IPS-18c (cell line): ENCODE measurements around the gene TMEM14A.
"Not testable (repeated sequence)": the region's sequence is repeated elsewhere in the genome, so short reads cannot be mapped to it uniquely, and the experiment has no call there.

Source experiments
- H3K4me3 ChIP-seq: 2 replicates; pipeline ENCODE4 v1.7.0; 2013; ENCODE audit warnings: low read depth, mild to moderate bottlenecking, low read length, moderate library complexity; ENCODE audit not compliant: insufficient read depth
- H3K9me3 ChIP-seq: one replicate; pipeline ENCODE4 v1.6.1; 2013; ENCODE audit warnings: mild to moderate bottlenecking, low read length, moderate library complexity; ENCODE audit not compliant: control insufficient read depth, insufficient read depth

Gene TMEM14A

GRCh38 chr6:52675372-52675771 is 4.5 kb downstream of the TMEM14A start:
- H3K4me3 ChIP-seq, result no peak overlapping the region
- peaks cover 2% of the 10 kb centered on the region for H3K9me3 ChIP-seq

GRCh38 chr6:52676631-52677030 is 5.7 kb downstream of the TMEM14A start:
- not testable (repeated sequence) for H3K4me3 ChIP-seq

GRCh38 chr6:52681416-52681815 is 10.5 kb downstream of the TMEM14A start:
- Histone ChIP-seq H3K9me3 (no peaks in the 10 kb centered on the region), H3K4me3 (no peak overlapping the region)

More at GRCh38 chr6:52676631-52677030, 5.7 kb downstream of the TMEM14A start:
- not testable (repeated sequence) for H3K9me3 ChIP-seq

GRCh38 chr6:52686878-52687699 is 16.2 kb downstream of the TMEM14A start:
- Histone ChIP-seq H3K9me3 (no peaks in the 10 kb centered on the region), H3K4me3 (no peak overlapping the region)

GRCh38 chr6:52689857-52690256 is 18.9 kb downstream of the TMEM14A start:
- no peak overlapping the region for H3K4me3 ChIP-seq
- H3K9me3 ChIP-seq, result no peaks in the 10 kb centered on the region

GRCh38 chr6:52691718-52692117 is 20.8 kb downstream of the TMEM14A start:
- no peaks in the 10 kb centered on the region for H3K9me3 ChIP-seq
- H3K4me3 ChIP-seq, result no peak overlapping the region

- no peak overlapping the region for H3K4me3 ChIP-seq
- H3K9me3 ChIP-seq, result no peaks in the 10 kb centered on the region
Measured at GRCh38 chr6:52693773-52694172, 22.9 kb downstream of the TMEM14A start.

GRCh38 chr6:52694404-52694803 is 23.5 kb downstream of the TMEM14A start:
- no peaks in the 10 kb centered on the region for H3K9me3 ChIP-seq
- no peak overlapping the region for H3K4me3 ChIP-seq

GRCh38 chr6:52696418-52696817 is 25.5 kb downstream of the TMEM14A start:
- no peaks in the 10 kb centered on the region for H3K9me3 ChIP-seq
- no peak overlapping the region for H3K4me3 ChIP-seq

GRCh38 chr6:52697903-52698302 is 27.0 kb downstream of the TMEM14A start:
- Histone ChIP-seq H3K9me3 (no peaks in the 10 kb centered on the region), H3K4me3 (no peak overlapping the region)

GRCh38 chr6:52704060-52704459 is 33.1 kb downstream of the TMEM14A start:
- Histone ChIP-seq H3K9me3 (peaks cover 6% of the 10 kb centered on the region), H3K4me3 (no peak overlapping the region)

- H3K9me3 ChIP-seq, H3K4me3 ChIP-seq: not testable (repeated sequence)
Measured at GRCh38 chr6:52704781-52705502, 34.0 kb downstream of the TMEM14A start.

- Histone ChIP-seq H3K9me3 (peaks cover 6% of the 10 kb centered on the region), H3K4me3 (no peak overlapping the region)
Measured at GRCh38 chr6:52706001-52706400, 35.1 kb downstream of the TMEM14A start.

- H3K4me3 ChIP-seq, result no peak overlapping the region
- peaks cover 6% of the 10 kb centered on the region for H3K9me3 ChIP-seq
Measured at GRCh38 chr6:52707963-52708680, 37.2 kb downstream of the TMEM14A start.

GRCh38 chr6:52712136-52712535 is 41.2 kb downstream of the TMEM14A start:
- H3K4me3 ChIP-seq, result no peak overlapping the region
- peaks cover 2% of the 10 kb centered on the region for H3K9me3 ChIP-seq

- not testable (repeated sequence) for H3K4me3 ChIP-seq
Measured at GRCh38 chr6:52714761-52715160, 43.8 kb downstream of the TMEM14A start.

GRCh38 chr6:52718550-52718949 is 47.6 kb downstream of the TMEM14A start:
- Histone ChIP-seq H3K9me3 (no peaks in the 10 kb centered on the region), H3K4me3 (no peak overlapping the region)

More at GRCh38 chr6:52714761-52715160, 43.8 kb downstream of the TMEM14A start:
- not testable (repeated sequence) for H3K9me3 ChIP-seq

- Histone ChIP-seq H3K4me3 (no peak overlapping the region), H3K9me3 (no peaks in the 10 kb centered on the region)
Measured at GRCh38 chr6:52720321-52720720, 49.4 kb downstream of the TMEM14A start.
